ENCODE results near the gene ZNF516.
"Not testable (repeated sequence)": the region's sequence is repeated elsewhere in the genome, so short reads cannot be mapped to it uniquely, and the experiment has no call there.

The ZNF516 gene

DNA sequence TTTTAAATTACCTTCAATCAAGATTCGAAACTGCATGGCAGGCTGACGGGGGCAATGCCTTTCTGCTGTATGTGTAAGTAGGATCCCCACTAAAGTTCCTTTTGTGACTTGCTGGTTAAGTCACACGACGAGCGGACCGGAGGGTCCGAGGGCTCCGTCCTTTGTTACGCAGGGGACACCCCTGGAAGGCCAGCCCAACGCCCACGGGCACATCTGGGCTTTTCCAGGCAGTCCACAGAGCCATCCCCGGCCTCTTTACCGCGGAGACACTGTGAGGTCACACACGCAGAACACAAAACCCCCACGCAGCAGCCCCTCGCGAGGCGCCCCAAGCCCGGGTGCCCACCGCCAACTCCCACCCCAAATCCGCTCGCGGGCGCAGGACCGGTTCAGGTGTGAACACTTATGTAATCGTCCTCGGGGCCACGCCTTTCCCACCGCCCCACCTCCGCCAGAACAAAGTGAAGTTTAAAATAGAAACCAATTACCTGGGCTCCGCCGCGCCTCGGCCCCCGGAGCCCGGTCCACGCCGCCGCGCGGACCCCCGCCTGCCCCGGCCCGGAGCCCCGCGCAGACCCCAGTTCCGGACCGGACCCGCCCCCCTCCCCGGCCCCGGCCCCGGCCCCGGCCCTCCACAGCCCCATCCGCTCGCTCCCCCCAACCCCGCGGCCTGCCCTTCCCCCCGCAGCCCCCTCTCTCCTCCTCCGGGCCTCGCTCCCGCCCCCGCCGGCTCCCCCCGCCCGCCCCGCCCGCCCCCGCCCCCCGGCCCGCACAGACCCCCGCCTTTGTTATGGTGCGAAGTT, 4.2 kb downstream of the ZNF516 start:
- DNase-seq, result peak; percentile 15

DNA sequence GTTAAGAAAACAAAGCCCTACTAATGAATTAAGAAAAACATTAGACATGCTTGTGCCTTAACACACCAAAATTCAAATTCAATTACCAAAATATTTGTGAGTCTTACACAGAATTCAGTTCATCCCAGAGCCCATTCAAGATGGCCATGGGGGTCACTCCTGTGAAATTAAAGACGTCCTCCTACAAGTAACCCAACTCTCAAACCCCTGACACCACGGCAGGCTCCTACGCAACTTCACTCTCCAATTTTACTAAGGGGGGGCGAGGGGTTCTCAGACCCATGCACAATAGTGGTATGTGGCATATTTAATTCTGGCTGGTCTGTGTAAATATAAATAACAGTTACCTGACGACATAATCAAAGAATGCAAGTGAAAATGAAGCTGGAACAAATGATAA, 5.0 kb downstream of the ZNF516 start:
- DNase-seq, result no peak

DNA sequence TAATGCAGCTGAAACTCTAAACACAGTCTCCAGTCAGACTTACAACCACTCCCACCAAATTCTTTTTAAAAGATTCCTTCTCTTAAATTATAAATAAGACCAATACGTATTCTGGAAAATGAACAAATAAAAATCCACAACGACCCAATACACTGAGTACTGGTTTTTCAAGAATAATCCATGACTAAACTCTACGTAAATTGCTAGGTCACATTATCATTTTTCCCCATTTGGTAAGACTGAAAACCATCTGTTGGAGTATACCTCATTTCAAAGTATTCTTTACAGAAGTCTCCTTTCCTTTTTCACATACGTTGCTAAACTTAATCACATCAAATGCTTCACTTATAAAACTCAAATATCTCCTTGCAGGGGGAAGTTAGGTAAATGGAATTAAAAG, 6.0 kb downstream of the ZNF516 start:
- no peak for DNase-seq

DNA sequence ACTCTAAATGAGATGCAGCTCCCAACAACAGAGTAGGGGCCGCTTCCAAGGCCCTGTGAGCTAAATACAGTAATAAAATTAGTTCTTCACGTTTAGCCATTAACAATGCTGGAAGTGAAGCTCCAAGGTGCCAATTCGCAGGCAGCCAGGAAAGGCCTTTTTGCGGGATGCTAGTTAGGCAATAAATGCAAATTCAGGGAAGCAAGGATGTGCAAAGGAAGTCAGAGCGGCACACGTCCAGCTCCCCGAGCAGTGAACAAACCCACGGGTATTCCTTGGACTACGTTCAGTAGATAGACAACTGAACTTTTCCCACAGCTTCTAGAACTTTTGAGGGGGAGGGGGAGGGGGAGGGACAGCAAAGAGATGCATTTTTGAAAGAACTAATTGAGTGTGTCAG, 6.9 kb downstream of the ZNF516 start:
- no peak for DNase-seq

DNA sequence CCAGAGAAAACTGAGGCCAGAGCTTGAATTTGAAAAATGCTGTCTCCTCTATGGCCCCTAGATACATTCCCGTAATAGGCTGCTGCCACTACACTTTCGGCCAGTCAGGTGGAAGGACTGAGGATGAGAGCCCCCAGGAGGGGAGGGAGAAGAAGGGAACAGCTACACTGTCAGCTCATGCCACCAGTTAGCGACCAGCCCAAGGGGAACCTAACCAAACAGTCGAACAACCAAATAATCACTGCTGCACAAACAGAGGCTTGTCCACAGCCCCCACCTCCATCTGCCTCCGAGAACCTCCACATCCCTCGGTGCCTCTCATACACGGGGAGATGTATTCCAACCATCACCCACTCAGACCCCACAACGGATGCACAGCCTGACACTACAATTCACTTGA, 7.3 kb downstream of the ZNF516 start:
- DNase-seq, result no peak

DNA sequence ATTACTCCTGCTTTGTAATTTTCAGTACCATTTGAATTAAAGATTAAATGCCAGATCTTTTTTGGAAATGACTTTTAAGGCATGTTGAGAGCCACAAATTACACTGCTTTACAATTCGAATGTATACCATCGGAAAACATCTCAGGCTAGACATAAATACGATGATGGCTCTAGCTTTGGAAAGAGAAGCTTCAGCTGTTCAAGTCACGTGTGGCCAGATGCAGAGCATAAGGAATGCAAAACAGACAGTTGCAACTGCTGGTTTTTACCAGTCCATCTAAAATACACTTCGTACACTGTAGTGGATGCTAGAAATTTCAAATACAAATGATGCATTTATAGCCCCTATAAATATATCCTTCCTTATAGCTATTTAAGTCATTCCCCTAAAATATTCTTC, 8.0 kb downstream of the ZNF516 start:
- no peak for DNase-seq

DNA sequence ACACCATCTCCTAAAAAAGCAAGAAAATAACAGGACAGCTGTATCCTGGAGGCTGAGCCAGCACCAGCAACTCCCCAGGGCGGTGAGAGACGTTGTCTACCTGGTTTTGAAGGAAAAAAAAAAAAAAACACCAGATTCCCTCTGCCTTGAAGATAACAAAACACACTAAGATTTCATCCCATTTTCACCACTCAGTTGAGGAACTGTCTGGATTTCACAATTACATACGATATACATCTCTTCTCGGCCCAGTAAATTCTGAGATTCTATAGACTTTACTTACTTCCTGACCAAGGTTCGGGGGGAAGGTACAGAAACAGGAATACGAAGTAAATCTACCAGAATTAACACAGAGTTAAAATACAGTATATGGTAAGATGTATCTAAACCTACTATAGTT, 8.5 kb downstream of the ZNF516 start:
- DNase-seq, result no peak

DNA sequence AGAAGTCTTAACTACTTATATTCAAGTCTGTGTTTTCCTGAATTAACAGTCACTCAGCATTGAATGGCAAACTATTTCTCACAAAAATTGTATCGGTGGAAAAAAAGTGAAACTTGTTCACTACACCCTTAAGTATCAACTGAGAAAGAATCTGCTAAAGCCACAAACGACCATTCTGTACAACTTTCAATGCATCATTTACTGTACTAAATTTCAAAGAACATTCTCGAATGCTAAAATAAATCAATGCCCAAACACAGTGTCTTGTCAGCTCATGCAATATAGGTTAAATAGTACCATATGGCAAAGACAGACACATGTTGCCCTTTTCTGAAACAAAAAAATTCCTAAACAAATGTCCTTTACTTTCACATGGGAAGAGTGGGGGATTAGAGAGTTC, 9.0 kb downstream of the ZNF516 start:
- DNase-seq, result no peak

DNA sequence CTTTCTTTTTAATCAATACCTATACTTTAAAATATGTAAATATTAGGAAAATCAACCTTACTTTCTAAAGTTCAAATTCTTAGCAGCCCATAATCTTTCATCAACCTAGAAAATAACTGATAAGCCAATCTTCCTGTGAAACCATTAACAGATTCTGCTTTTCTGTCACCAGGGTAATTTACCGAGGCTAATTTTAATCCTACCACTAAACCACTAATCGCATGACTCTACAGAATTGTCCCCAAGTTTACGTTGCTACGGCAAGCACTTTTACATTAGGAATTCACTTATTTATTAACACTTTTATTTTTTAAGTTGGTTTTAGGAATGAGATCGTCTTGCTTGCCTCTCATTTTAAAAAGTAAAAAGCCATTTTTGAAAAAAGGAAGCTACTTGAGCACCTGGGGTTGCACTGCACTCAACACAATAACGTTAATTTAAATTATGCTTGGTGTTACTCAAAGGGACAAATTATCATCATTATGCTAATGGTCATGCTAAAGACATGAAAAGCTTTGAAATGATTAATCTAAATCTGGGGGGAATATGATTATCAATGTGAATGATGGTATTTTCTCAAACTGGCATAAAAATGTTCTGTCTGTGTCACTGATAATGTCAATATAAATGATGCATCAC, 10.2 kb downstream of the ZNF516 start:
- DNase-seq, result no peak

DNA sequence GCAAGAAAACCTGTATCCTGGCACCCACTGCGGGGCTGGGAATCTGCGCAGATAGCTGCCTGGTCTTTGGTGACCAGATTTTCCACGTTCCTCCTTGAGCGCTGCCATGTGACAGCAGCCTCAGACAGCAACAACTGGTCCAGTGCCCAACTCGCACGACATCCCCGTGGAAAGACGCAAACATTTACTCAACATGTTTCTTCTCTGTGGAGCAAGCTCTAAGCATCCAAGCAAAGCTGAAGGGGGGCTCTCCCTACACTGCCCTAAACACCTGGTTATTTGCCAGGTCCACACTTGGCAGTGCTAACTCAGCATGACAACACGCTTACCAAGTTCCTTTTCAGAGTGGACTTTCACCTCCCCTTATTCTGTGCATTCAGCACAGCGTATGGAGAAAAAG, 11.3 kb downstream of the ZNF516 start:
- DNase-seq, result no peak

DNA sequence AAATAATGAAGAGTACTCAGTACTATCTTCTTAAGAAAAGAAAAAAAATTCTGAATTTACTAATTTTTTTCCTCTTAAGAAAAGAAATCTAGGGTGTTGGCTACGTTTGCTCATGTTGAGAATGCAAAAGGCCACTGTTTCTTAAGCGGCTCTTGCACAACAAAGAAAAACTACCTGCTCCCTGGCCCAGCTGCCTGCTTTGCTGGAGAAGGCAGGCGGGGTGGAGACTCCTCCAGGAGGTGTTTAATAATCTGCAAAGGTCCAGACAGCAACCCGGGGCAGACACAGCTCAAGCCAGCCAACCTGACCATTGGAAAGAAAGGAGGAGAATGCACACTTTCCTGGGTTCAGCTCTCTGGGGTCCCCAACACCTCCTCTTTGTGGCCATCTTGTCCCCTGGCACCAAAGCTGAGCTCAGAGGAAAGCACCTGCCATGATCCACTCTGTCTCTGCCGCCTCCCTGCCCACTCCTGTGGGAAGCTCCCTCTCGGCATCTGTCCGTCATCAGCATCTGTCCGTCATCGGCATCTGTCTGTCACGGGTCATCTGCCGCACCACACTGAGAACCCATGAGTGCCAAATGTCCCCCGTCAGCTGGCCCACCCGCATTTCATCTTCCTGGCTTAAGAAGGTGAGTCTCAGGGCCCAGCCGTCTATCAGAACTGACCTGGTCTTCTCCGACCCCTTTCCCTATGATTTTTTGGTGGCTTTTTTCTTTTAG, 11.9 kb downstream of the ZNF516 start:
- DNase-seq, result no peak

DNA sequence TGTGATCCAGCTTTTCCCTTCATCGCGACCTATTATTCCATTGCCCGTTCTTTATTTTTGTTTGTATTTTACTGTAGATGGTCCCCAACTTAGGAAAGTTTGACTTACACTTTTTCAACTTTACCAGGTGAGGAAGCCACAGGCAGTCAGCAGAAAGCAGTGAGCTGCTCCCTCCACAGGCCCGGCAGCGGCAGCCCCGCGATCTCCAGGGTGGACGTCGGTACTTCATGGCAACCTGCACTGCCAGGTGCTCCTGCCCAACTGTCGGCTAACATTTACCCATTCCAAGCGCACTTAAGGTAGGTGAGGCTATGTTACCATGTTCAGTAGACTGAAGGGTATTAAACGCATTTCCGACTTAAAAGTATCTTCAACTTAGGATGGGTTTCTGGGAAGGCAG, 12.8 kb downstream of the ZNF516 start:
- DNase-seq, result no peak

DNA sequence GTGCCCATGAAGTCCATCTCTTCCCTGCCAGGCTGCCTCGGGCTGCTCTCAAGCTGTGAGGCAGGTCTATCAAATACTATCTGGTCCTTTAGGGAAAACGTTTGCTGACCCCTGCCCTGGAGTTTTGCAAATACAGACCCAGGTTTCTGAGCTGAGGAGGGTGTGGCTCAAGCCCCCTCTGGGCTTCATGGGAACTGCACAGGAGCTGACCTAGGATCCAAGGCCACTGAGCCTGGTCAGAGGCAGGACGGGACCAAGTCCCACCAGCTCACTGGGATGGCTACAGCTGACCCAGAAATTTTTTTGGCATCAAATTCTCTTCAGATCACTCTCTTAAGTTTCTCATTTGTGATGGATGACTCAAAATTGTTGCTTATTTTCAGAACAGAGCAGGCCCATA, 14.1 kb downstream of the ZNF516 start:
- DNase-seq, result no peak

DNA sequence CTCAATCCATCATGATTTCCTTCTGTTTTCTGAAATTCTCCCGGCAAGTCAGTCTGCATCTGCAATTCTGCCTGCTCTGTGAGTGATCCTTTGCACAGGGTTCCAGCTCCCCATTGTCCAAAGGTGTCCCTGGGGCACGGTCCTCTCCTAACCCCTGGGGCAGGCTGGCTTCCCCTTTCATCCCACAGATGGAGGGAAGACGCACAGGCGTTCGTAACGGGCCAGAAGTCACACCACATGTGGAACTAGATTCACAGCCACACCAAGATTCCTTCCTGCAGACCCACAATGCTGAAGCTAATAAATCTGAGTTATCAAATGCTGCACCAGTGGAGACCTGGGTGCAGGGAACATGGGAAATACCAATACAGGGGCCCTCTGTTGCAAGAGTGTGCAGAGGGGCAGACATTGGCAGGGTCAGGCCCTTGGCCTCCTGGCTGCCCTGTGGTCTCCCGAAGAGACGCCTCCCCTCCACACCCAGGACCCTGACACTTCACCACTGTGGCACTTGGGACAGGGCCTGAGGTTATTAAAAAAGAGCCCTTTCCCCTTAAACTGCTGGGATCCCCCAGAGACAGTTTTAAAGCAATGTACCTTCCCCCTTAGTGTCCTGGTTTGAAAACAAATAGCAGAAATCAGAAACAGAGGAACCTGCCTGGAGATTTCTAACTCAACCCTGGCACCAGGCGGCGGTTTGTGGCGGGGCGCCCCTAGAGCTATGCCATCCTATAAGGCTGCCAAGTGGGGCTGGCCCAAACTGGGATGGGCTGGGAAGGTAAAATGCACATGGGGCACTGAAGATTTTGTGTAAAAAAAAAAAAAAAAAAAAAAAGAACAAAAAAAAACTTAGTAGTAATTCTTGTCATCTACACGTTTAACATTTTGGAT, 15.4 kb downstream of the ZNF516 start:
- DNase-seq, result no peak

DNA sequence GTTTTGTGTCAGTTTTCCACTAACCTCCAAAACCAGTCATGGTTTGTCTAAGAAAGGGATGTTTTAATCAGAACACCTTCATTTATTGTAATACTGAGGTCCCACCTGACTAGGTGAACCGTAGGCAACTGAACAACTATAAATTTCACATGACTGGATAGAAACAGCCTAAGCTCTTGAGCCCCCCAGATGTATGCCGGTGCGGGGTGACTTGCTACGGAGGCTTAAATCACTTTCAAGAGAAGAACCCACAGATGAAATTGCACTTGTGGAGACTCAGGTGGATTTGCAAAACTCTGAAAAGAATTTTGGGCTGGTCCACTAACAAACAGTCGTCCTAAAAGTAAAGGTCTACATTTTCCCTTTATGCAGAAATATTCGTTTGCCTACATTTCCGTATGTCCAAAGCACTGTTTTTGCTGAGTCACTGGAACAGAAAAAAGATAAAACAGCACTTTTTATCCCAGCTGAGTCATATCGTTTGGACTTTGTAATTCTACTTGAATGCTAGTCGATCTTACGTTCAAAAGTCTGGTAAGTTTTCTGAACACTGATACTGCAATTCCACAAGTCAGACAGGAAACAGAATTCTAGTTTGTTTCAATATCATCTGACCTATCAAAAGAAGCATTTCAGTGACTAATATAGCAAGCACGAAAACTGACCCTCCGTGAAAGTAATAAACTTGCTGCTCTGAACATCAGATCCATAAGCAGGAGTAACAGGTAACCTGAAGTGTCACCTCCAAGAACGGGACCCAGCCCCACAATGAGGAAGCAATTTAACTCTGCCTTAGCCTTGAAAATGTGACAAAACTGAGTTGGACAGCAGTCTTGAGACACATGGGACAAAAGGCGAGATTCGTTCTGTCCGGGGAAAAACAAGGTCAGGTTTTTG, 18.1 kb downstream of the ZNF516 start:
- DNase-seq, result no peak

DNA sequence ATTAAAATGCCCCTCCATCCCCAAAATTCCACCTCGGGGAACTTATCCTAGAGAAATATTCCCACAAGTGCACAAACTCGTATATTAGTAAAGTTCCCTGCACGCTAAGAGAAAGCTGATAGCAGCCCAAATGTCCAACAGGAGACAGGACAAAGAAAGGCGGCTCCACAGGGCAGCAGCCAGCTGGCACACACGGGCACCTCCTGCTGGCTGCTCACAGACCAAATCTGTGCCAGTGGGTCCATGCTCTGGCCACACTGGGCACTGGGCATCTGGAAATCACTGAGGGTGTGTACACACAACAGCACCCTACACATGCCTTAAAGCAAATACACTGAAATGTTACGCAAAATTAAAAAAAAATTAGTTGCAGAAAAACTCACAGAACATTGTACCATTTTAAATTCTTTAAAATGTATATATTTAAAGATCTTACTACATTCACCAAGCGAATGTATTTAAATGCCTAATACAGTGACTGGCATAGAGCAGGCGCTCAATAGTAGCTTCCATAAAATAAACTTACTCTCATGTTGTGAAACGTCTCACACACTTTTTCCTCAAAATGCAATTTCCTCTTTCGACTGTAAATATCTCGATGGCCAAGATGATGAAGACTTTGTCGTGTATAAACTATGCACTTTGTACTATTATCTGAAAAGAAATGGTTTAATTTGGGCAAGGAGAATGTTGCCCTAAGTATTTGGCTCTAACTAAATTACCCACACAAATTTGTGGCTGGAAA, 19.4 kb downstream of the ZNF516 start:
- no peak for DNase-seq

DNA sequence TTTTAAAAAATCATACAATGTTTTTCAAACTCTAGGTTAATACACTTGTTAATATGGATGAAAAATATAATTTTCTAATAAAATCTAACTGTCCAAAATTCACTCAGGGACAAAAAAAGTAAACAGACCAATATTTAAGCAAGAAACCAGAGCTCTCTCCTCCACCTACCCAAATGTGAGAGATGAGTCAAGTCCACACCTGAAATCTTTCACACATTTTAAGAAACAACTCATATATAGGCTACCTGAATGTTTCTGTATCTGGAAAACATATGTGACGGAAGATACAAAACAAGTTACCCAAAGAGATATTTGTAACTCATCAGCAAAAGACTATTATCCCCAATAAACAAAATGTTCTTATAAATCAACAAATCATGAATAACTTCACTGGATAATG, 20.2 kb downstream of the ZNF516 start:
- no peak for DNase-seq

DNA sequence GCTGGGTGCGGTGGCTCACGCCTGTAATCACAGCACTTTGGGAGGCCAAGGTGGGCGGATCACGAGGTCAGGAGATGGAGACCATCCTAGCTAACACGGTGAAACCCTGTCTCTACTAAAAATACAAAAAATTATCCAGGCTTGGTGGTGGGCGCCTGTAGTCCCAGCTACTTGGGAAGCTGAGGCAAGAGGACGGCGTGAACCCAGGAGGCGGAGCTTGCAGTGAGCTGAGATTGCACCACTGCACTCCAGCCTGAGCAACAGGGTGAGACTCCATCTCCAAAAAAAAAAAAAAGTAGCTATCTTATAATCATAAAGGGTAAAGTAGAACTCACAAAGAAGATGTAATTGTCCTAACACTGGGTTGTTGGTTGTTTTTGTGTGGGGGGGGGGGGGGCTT, 21.5 kb downstream of the ZNF516 start:
- DNase-seq, result not testable (repeated sequence)

DNA sequence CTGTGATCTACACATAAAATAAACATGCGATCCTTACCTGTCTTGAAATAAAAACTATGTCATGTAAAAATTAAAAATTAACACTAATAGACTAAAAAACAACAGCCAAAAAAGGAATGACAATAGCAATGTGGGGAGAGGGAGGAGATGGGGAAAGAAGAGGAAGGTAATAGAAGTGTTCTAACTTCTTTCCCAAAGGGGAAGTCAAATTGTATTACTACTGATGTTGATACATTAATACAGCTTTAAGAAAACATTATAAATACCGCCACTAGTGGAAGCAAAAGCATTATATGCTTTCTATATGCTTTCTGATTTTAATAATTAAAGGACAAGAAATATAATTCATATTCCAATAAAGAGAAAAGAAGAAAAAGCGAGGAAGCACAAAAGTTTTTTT, 22.2 kb downstream of the ZNF516 start:
- DNase-seq, result no peak

DNA sequence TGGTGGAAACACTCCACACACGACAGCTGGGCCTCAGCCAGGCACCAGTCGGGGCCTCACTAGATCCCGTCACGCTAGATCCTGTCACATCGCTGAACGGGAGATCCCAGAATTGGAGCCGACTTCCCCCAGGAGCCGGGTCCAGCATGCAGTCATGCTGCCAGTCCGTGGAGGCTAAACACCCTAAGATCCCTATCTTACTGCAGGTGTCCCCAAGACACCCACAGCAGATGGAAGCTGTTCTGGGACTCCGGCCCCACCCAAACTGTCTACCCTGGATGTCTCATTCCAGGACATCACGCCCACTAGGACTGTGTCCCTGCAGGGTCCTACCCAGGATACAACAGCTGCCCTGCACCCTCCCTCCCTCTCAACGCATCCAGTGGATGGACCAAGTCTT, 23.4 kb downstream of the ZNF516 start:
- DNase-seq, result no peak

All from stimulated activated CD4-positive, alpha-beta T cell treated with anti-CD3 and anti-CD28 coated beads, Interleukin-1b, Interleukin-23, amount 100 ng/mL, for 48 hours (primary cell).